Bronchial epithelial cell (primary cell): ENCODE results near the gene ADRA1B. TPM values are rescaled to one million over a fixed set of nuclear protein-coding genes. Genes with fewer than 3 reads are reported as not detected.

Source experiments
- DNase-seq: peaks from one replicate; pipeline ENCODE4 v3.0.0-alpha.2; 2010; ENCODE audit warnings: low read depth
- FAIRE-seq: peaks from 2 replicates; lab custom pipeline; 2011; peaks lifted over from hg19 to GRCh38; lab: Jason Lieb, UNC
- H3K27me3 ChIP-seq: 2 replicates; pipeline ENCODE4 v1.5.1; 2011; ENCODE audit warnings: low read length; ENCODE audit not compliant: control insufficient read depth, insufficient read depth
- H3K36me3 ChIP-seq: 2 replicates; pipeline ENCODE4 v1.5.1; 2011; ENCODE audit warnings: low read length; ENCODE audit not compliant: control insufficient read depth, insufficient read depth
- H3K4me3 ChIP-seq: 2 replicates; pipeline ENCODE4 v1.5.1; 2011; ENCODE audit warnings: mild to moderate bottlenecking, low read depth, low read length, control low read depth
- CTCF ChIP-seq: IDR thresholded peaks from 2 replicates; pipeline ENCODE4 v1.5.1; 2011; ENCODE audit warnings: mild to moderate bottlenecking, moderate library complexity, low read length, control low read depth, inconsistent platforms; ENCODE audit not compliant: insufficient read depth, severe bottlenecking
- total RNA-seq: library from RNA; depleted of rRNA; stranded (reverse); fragments of >200 nt; gene quantifications from 2 replicates; pipeline ENCODE4 v1.2.1, GENCODE V29; 2014

ADRA1B gene
- total RNA-seq, 1 donor from 2014 or later = under 0.01 TPM

GRCh38 chr5:159902444-159903121 lies 13.7 kb upstream of the ADRA1B start:
- H3K4me3 ChIP-seq = no peak overlapping the region
- no peaks in the 10 kb centered on the region for H3K36me3 ChIP-seq
- no peaks in the 10 kb centered on the region for H3K27me3 ChIP-seq
- FAIRE-seq (no peak), DNase-seq (peak; percentile 94)
- no peak for TF ChIP-seq CTCF

- DNase-seq = peak; percentile 33
- no peaks in the 10 kb centered on the region for H3K27me3 ChIP-seq
- FAIRE-seq = no peak
- TF ChIP-seq CTCF = no peak
- H3K4me3 ChIP-seq = no peak overlapping the region
- no peaks in the 10 kb centered on the region for H3K36me3 ChIP-seq
Observed at GRCh38 chr5:159903131-159903530, 13.2 kb upstream of the ADRA1B start.

- no peak for FAIRE-seq
- no peak overlapping the region for H3K4me3 ChIP-seq
- H3K36me3 ChIP-seq = no peaks in the 10 kb centered on the region
- H3K27me3 ChIP-seq = no peaks in the 10 kb centered on the region
- TF ChIP-seq CTCF = no peak
- DNase-seq = no peak
Observed at GRCh38 chr5:159904874-159905273, 11.4 kb upstream of the ADRA1B start.

- TF ChIP-seq CTCF = no peak
- Histone ChIP-seq H3K4me3 (no peak overlapping the region), H3K27me3 (no peaks in the 10 kb centered on the region), H3K36me3 (no peaks in the 10 kb centered on the region)
- DNase-seq = peak; percentile 100
- peak; percentile 98 for FAIRE-seq
Observed at GRCh38 chr5:159905496-159905895, 10.8 kb upstream of the ADRA1B start.

- Histone ChIP-seq H3K27me3 (no peaks in the 10 kb centered on the region), H3K36me3 (no peaks in the 10 kb centered on the region), H3K4me3 (no peak overlapping the region)
- TF ChIP-seq CTCF = no peak
- FAIRE-seq (no peak), DNase-seq (no peak)
Observed at GRCh38 chr5:159906463-159906862, 9.8 kb upstream of the ADRA1B start.

- no peaks in the 10 kb centered on the region for H3K36me3 ChIP-seq
- no peak for FAIRE-seq
- no peak for DNase-seq
- TF ChIP-seq CTCF = no peak
- H3K27me3 ChIP-seq = no peaks in the 10 kb centered on the region
- H3K4me3 ChIP-seq = no peak overlapping the region
Observed at GRCh38 chr5:159906943-159907342, 9.3 kb upstream of the ADRA1B start.
